Astrocyte of the cerebellum (primary cell): ENCODE data around the gene CDYL2.

Source experiments
- DNase-seq: peaks from one replicate; pipeline ENCODE4 v3.0.0-alpha.2; 2011; ENCODE audit warnings: low read depth
- H3K4me3 ChIP-seq: 2 replicates; pipeline ENCODE4 v1.5.1; 2011; ENCODE audit warnings: mild to moderate bottlenecking, low read depth, low read length, moderate library complexity
- CTCF ChIP-seq: IDR thresholded peaks from 2 replicates; pipeline ENCODE4 v1.5.1; 2012; ENCODE audit warnings: low read length, low read depth, moderate library complexity, mild to moderate bottlenecking; ENCODE audit errors: missing control alignments
- in situ Hi-C: cut with HindIII; loops from 2 replicates; pipeline ENCODE4 v1.10.0; 2017; ENCODE audit warnings: low sequenced_read_pairs

CDYL2 gene

DNA sequence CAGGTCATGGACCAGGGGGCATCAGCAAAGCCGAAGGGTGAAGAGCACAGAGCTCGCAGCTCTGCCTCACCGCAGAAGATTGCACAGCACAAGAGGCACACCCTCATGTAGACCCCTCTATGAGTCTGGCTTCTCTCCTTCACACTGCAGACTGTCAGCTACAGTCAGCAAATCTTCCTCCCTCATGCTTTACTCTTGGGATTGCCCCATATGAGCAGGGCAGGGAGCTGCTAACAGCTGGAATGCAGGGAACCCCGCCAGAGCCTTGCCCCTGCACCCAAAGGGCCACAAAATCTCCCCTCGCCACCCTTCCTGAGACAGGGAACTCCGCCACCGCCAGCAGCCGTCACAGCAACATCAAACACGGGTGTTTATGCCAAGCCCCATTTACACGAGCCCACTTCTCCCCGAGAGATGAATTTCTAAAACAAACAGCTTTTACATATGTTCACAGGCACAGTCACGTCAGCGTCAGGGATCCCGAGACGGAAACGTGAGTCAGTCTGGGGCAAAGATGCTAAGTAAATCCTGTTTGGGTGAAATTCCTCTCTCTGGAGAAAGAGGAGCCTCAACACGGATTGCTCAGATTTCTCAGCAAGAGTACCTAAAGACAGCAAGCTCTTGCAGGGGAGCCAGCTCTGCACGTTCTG, 121.9 kb downstream of the CDYL2 start:
- DNase-seq, result no peak

DNA sequence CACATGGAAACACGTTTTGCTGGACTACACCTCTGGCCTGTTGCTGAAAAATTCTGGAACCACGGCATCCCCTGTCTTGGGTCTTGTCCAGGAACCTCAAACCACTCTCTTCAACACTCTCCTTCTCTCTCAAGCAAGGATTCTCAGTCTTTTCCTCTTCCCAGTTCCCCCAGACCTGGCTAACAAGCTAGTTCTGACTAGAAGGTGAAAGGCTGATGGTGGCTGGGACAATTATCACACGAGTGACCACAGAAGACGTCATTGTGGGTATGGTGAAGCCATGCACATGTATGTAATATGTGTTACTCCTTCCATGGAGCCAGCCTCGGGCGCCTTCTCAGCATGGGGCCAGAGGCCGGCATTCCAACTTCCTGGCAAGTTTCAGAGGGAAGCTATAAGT, 123.0 kb downstream of the CDYL2 start:
- H3K4me3 ChIP-seq, result no peak overlapping the region
- no peak for TF ChIP-seq CTCF
- peak; percentile 18 for DNase-seq
- in situ Hi-C loops, result no loop called here

More for the DNA sequence above, 121.9 kb downstream of the CDYL2 start:
- in situ Hi-C loops, result no loop called here
- TF ChIP-seq CTCF, result no peak
- H3K4me3 ChIP-seq, result no peak overlapping the region

GRCh38 chr16:80680839-80681238, 123.6 kb downstream of the CDYL2 start:
- no peak overlapping the region for H3K4me3 ChIP-seq
- no peak for DNase-seq
- in situ Hi-C loops, result no loop called here
- TF ChIP-seq CTCF, result no peak

DNA sequence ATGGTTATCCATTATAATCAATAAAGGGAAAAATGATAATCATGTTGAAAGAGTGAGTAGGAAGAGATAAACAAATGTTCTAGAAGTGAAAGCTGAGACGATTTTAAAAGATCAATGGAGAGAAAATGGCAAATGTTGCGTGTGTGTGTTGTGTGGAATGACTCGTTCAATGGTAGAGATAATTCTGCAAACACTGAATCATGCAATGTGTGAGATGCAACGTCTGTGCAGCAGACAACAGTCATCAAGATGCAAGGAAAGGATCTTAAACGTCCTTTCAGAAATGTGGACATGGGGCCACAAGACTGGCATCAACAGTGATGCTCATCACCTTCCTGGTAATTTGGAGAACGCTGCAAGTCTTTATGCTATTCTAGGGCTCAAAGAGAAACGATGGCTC, 124.4 kb downstream of the CDYL2 start:
- in situ Hi-C loops, result no loop called here
- no peak for TF ChIP-seq CTCF
- no peak for DNase-seq
- no peak overlapping the region for H3K4me3 ChIP-seq

DNA sequence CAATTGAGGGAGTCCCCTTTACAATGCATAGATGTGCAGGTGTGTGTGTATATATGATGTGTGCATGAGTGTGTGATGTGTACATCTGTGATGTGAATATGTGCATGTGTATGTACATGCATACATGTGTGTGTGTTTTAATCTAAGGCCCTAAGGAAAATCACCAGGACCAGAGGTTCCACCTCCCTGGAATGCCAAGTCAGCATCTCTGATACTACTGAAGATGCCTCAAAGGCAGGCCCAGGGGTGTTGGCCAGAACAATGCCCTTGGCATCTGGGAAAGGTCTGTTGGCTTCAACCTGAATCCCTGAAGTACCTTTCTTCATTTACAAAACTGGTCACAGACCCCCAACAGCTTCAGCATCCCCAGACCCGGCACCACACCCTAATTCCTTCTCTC, 129.5 kb downstream of the CDYL2 start:
- in situ Hi-C loops, result no loop called here
- TF ChIP-seq CTCF, result no peak
- DNase-seq, result no peak
- no peak overlapping the region for H3K4me3 ChIP-seq

DNA sequence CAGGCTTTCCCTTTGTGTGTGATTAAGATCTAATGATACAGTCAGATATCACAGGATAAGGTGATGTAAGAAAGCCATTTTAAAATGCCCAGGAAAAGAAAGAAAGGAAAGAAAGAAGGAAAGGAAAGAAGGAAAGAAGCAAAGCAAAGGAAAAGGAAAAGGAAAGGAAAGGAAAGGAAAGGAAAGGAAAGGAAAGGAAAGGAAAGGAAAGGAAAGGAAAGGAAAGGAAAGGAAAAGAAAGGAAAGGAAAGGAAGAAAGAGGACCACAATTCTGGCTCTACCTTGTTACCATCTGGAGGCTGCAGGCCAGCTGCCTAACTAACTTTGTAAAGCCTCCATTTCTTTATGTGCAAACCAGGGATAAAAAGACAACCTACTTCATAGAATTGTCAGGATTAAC, 132.0 kb downstream of the CDYL2 start:
- no peak for DNase-seq
- H3K4me3 ChIP-seq, result no peak overlapping the region
- no peak for TF ChIP-seq CTCF
- in situ Hi-C loops, result no loop called here
